Fibroblast of lung (primary cell): Measurements from ENCODE around the gene PRG2. TPM values are rescaled to one million over a fixed set of nuclear protein-coding genes. Genes with fewer than 3 reads are reported as not detected.

Experiments
- DNase-seq, 2 donors: peaks; one replicate each; pipeline versions ENCODE4 v3.0.0 to v3.0.0-alpha.2; 2010; ENCODE audit warnings: low read depth in 2 of 2
- H2AFZ ChIP-seq: 2 replicates; pipeline ENCODE4 v1.5.1; 2012; ENCODE audit warnings: low read length, control low read depth, inconsistent platforms
- H3K27ac ChIP-seq: 2 replicates; pipeline ENCODE4 v1.5.1; 2011; ENCODE audit warnings: low read length, control low read depth; ENCODE audit not compliant: insufficient read depth
- H3K27me3 ChIP-seq: 2 replicates; pipeline ENCODE4 v1.5.1; 2011; ENCODE audit warnings: mild to moderate bottlenecking, low read length; ENCODE audit not compliant: control insufficient read depth, insufficient read depth
- H3K36me3 ChIP-seq: 2 replicates; pipeline ENCODE4 v1.5.1; 2011; ENCODE audit warnings: low read length; ENCODE audit not compliant: control insufficient read depth, insufficient read depth
- H3K4me1 ChIP-seq: 2 replicates; pipeline ENCODE4 v1.5.1; 2011; ENCODE audit warnings: low read length; ENCODE audit not compliant: control insufficient read depth, insufficient read depth; ENCODE audit errors: extremely low read depth
- H3K4me2 ChIP-seq: 2 replicates; pipeline ENCODE4 v1.5.1; 2011; ENCODE audit warnings: low read length, control low read depth; ENCODE audit not compliant: insufficient read depth; ENCODE audit errors: extremely low read depth
- H3K4me3 ChIP-seq, 4 experiments: fragments of 200-600 bp in 1 of 4; sonication (generic) in 1 of 4; replicated peaks in 1 of 4; 2 replicates each; pipeline ENCODE4 v1.5.1; 2011 to 2016; ENCODE audit warnings: low read length in 4 of 4, low read depth in 3 of 4, mild to moderate bottlenecking in 3 of 4, control low read depth in 2 of 4, inconsistent platforms in 1 of 4, mixed read lengths in 1 of 4; ENCODE audit not compliant: insufficient read depth in 1 of 4; ENCODE audit errors: control extremely low read depth in 1 of 4
- H3K79me2 ChIP-seq: 2 replicates; pipeline ENCODE4 v1.5.1; 2012; ENCODE audit warnings: mild to moderate bottlenecking, low read length, inconsistent platforms; ENCODE audit not compliant: control insufficient read depth, insufficient read depth
- H3K9ac ChIP-seq: 2 replicates; pipeline ENCODE4 v1.5.1; 2011; ENCODE audit warnings: mild to moderate bottlenecking, low read length, control low read depth; ENCODE audit not compliant: insufficient read depth
- H3K9me3 ChIP-seq: 2 replicates; pipeline ENCODE4 v1.5.1; 2012; ENCODE audit warnings: low read depth, low read length; ENCODE audit not compliant: control insufficient read depth, insufficient read depth
- H4K20me1 ChIP-seq: 2 replicates; pipeline ENCODE4 v1.5.1; 2011; ENCODE audit warnings: low read length; ENCODE audit not compliant: control insufficient read depth, insufficient read depth; ENCODE audit errors: extremely low read depth
- CTCF ChIP-seq, 2 donors: IDR thresholded peaks in 1 of 2; conservative IDR thresholded peaks in 1 of 2; 1 replicate in 1 of 2; 2 replicates in 1 of 2; pipeline ENCODE4 v1.5.1; 2011 to 2012; ENCODE audit warnings: low read length in 2 of 2, control low read depth in 1 of 2, inconsistent platforms in 1 of 2, low read depth in 1 of 2, mild to moderate bottlenecking in 1 of 2
- EZH2 ChIP-seq: IDR thresholded peaks from 2 replicates; pipeline ENCODE4 v1.5.1; 2012; ENCODE audit warnings: low read length, control low read depth, mild to moderate bottlenecking; ENCODE audit errors: missing control alignments
- polyA plus RNA-seq, 2 donors: library from polyadenylated mRNA; depleted of rRNA in 1 of 2; stranded (reverse) in 1 of 2; unstranded in 1 of 2; fragments of >200 nt; gene quantifications; 2 replicates each; pipeline ENCODE4 v1.2.1, GENCODE V29; 2011 to 2012; ENCODE audit warnings: missing spikeins in 1 of 2
- total RNA-seq: library from RNA; depleted of rRNA; stranded (reverse); fragments of >200 nt; gene quantifications from 2 replicates; pipeline ENCODE4 v1.2.1, GENCODE V29; 2014

PRG2 gene
- total and polyA plus RNA-seq, 2 donors (not counting 1 experiment from before 2014, with no cell fraction given): not detected

GRCh38 chr11:57370941-57371340, 19.5 kb downstream of the PRG2 start:
- DNase-seq: no peak
- no peaks in the 10 kb centered on the region for H4K20me1 ChIP-seq
- no peak overlapping the region for H3K4me2 ChIP-seq
- H3K27ac ChIP-seq: no peak overlapping the region
- no peak overlapping the region for H3K9ac ChIP-seq
- H3K79me2 ChIP-seq: no peaks in the 10 kb centered on the region
- no peaks in the 10 kb centered on the region for H3K36me3 ChIP-seq
- TF ChIP-seq EZH2 (no peak), CTCF (conservative IDR thresholded peaks at IDR 0.05 in 1 of 2, IDR thresholded peaks at IDR 0.05 in 1 of 2; ENCODE audit: low read depth in 1 of 2, low read length in 2 of 2) (no peak)
- H3K4me3 ChIP-seq: no peak overlapping the region
- no peaks in the 10 kb centered on the region for H3K9me3 ChIP-seq
- peaks cover 7% of the 10 kb centered on the region for H3K27me3 ChIP-seq
- H2AFZ ChIP-seq: no peak overlapping the region
- H3K4me1 ChIP-seq: no peaks in the 10 kb centered on the region

GRCh38 chr11:57370251-57370650, 20.2 kb downstream of the PRG2 start:
- Histone ChIP-seq H3K4me2 (no peak overlapping the region), H2AFZ (no peak overlapping the region), H3K9me3 (no peaks in the 10 kb centered on the region), H3K4me3 (no peak overlapping the region), H3K27ac (no peak overlapping the region), H4K20me1 (no peaks in the 10 kb centered on the region), H3K4me1 (no peaks in the 10 kb centered on the region), H3K27me3 (peaks cover 8% of the 10 kb centered on the region), H3K36me3 (no peaks in the 10 kb centered on the region), H3K79me2 (no peaks in the 10 kb centered on the region), H3K9ac (no peak overlapping the region)
- TF ChIP-seq EZH2 (no peak), CTCF (conservative IDR thresholded peaks at IDR 0.05 in 1 of 2, IDR thresholded peaks at IDR 0.05 in 1 of 2; ENCODE audit: low read depth in 1 of 2, low read length in 2 of 2) (no peak)
- peak in 1 of 2 donors; percentile 16 for DNase-seq

- no peak overlapping the region for H3K27ac ChIP-seq
- no peaks in the 10 kb centered on the region for H3K9me3 ChIP-seq
- H2AFZ ChIP-seq: no peak overlapping the region
- H4K20me1 ChIP-seq: no peaks in the 10 kb centered on the region
- H3K36me3 ChIP-seq: no peaks in the 10 kb centered on the region
- no peaks in the 10 kb centered on the region for H3K4me1 ChIP-seq
- peaks cover 15% of the 10 kb centered on the region for H3K27me3 ChIP-seq
- TF ChIP-seq CTCF (conservative IDR thresholded peaks at IDR 0.05 in 1 of 2, IDR thresholded peaks at IDR 0.05 in 1 of 2; ENCODE audit: low read depth in 1 of 2, low read length in 2 of 2): no peak
- TF ChIP-seq EZH2: no peak
- no peak for DNase-seq
- no peak overlapping the region for H3K9ac ChIP-seq
- H3K79me2 ChIP-seq: no peaks in the 10 kb centered on the region
- no peak overlapping the region for H3K4me2 ChIP-seq
- no peak overlapping the region for H3K4me3 ChIP-seq
Observed at GRCh38 chr11:57368845-57369232, 21.6 kb downstream of the PRG2 start.
